Peyer's patch (tissue), 4 donors: Measurements from ENCODE around the gene AKNA.
"Not testable (repeated sequence)": the region's sequence is repeated elsewhere in the genome, so short reads cannot be mapped to it uniquely, and the experiment has no call there.

Experiments used
- CTCF ChIP-seq, 6 experiments: fragments of 450-650 bp in 4 of 6; fragments of 200-600 bp in 2 of 6; sonication (generic) in 1 of 6; IDR thresholded peaks; one replicate each; pipeline ENCODE4 v1.5.1; 2017 to 2019; ENCODE audit warnings: antibody characterized with exemption in 6 of 6, mild to moderate bottlenecking in 3 of 6, moderate library complexity in 1 of 6
- POLR2A ChIP-seq, 2 donors: fragments of 450-650 bp; IDR thresholded peaks; one replicate each; pipeline ENCODE4 v1.5.1; 2017; ENCODE audit warnings: antibody characterized with exemption in 2 of 2, mild to moderate bottlenecking in 2 of 2, moderate library complexity in 2 of 2

- not testable (repeated sequence) for TF ChIP-seq CTCF, POLR2A (IDR thresholded peaks at IDR 0.05)
Measured at GRCh38 chr9:114328937-114329624, 58.7 kb downstream of the AKNA start.
